GM19452 (cell line): Measurements from ENCODE around the gene TNK2.
"Not testable (repeated sequence)": the region's sequence is repeated elsewhere in the genome, so short reads cannot be mapped to it uniquely, and the experiment has no call there.

Experiments used
- ATAC-seq: cut with Tn5 transposase; IDR thresholded peaks from one replicate; pipeline ENCODE4 v1.9.1; 2021; ENCODE audit not compliant: unreplicated experiment

Gene TNK2

DNA sequence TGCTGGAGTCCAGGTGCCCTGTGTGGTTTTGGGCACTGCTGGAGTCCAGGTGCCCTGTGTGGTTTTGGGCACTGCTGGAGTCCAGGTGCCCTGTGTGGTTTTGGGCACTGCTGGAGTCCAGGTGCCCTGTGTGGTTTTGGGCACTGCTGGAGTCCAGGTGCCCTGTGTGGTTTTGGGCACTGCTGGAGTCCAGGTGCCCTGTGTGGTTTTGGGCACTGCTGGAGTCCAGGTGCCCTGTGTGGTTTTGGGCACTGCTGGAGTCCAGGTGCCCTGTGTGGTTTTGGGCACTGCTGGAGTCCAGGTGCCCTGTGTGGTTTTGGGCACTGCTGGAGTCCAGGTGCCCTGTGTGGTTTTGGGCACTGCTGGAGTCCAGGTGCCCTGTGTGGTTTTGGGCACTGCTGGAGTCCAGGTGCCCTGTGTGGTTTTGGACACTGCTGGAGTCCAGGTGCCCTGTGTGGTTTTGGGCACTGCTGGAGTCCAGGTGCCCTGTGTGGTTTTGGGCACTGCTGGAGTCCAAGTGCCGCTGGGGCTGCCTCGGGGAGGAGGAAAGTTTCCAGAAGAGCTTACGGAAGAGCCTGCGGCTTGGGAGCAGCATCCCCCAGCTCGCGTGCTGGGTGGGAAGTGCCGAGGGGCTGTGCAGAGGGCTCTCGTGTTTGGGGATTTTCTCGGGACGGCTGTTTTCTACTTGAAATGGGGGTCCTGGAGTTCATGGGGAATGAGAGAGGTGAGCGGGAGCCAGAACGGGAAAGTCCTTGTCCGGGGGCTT lies 83.7 kb downstream of the TNK2 start:
- ATAC-seq = not testable (repeated sequence)

DNA sequence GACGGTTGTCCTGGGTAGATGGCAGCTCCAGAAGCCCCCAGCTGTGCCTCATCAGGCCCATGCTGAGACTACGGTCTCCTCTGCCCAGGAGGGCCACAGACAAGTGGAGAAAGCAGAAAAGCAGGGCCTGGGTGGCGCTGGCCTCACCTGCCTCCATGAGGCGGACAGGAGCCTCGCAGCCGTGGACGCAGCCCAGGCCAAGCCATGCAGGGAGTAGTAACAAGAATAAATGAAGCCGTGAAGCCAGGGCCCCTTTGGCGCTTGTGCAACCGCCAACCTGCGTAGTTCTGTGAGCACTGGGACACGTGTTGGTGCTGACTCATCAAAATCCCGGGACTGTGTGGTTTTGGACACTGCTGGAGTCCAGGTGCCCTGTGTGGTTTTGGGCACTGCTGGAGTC lies 84.4 kb downstream of the TNK2 start:
- ATAC-seq = no peak

DNA sequence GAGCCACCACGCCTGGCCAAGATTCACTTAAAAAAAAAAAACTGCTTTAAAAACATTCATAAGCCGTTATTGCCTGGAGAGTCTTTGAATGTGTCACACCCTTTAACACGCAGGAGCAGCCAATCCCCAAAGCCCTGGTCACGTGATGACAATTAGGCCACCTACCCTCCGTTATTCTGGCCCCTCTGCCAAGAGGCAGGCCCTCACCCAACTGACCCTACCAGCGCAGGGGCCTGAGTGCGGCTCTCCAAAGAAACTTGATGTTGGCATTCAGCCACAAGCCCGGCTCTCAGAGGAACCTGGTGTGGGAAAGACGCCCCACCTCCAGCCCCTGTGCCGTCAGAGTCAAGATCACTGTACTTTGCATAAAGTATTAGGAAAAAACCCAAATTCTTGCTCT lies 85.1 kb downstream of the TNK2 start:
- no peak for ATAC-seq

DNA sequence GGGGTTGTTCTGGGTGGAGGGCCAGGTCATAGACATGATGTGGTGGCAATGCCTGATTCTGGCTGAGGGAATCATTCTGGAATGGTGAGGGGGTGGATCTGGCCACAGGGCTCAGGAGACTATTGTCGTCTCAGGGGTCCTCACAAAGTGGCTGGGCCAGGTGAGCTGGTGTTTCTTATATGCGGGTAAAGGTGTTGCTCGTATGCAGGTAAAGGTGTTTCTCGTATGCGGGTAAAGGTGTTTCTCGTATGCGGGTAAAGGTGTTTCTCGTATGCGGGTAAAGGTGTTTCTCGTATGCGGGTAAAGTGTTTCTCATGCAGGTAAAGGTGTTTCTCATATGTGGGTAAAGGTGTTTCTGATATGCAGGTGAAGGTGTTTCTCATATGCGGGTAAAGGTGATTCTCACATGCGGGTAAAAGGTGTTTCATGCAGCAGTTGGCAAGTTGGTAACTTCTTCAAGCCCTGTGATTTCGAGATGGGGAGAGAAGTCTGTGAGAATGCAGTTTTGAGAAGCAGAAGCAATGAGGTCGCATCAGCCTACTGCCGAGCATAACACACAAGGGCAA lies 86.1 kb downstream of the TNK2 start:
- ATAC-seq = no peak

DNA sequence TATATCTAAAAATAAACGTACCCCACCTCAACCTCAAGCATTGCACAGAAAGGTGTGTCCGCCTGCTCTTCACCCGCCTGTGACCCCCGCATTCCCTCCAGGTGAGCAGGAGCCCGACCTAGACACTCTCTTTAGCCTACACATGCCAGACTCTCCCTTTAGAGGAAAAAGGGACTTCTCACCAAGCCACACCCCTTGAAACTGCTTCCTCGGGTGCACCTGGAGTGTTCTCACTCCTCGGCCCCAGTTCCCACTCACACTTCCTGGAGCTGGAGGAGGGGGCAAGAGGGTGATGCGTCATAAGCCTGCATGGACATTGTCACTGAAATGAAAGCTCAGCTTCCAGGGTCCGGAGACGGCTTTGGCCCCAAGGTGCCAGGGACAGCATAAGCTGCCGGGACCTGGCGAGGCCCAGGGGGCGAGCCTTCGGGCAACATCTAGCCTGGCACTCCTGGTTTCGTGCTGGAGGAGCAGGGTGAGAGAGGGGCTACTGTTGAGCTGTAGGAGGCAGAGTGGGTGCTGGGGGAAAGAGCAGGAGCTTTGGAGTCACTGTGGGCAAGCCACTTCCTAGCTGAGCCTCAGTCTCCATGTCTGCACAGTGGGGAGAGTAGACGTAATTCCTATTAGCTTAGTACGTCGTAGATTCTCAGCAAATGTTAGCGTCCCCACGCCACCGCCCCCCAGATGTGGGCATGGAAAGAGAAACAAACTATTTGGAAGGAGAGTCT lies 86.8 kb downstream of the TNK2 start:
- no peak for ATAC-seq

DNA sequence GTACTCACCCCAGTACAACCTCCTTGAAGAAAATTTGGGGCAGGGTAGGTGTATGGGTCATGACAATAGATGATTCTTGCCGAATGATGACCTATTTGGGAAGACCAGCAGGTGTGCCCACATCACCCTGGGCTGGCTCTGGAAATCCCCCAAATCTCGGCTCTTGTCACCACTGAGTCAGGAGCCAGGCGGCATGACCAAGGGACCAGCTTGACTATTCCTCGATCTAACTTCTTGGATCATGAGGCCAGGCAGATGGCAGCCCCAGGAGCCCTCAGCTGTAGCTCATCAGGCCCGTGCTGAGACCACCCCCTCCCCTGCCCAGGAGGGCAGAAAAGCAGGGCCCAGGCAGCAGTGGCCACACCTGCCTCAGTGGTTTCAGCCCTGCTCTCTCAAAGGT lies 87.5 kb downstream of the TNK2 start:
- ATAC-seq = no peak

DNA sequence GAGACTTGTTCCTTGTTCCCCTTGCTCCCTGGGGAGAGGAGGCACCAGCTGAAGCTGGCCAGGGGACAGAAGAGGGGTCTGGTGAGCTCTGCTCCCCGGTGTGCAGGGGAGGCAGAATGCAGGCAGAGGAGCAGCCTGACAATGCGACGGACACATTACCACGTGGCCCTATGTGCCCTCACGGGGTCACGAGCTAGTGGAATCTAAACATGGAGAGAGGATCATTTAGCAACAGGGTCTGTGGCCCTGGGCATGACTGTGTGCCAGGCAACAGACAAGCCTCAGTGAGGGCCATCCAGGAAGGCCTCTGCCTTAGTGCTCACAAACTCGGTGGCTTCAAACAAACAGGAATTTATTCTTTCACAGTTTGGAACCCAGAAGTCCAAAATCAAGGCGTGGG lies 88.2 kb downstream of the TNK2 start:
- ATAC-seq = no peak

DNA sequence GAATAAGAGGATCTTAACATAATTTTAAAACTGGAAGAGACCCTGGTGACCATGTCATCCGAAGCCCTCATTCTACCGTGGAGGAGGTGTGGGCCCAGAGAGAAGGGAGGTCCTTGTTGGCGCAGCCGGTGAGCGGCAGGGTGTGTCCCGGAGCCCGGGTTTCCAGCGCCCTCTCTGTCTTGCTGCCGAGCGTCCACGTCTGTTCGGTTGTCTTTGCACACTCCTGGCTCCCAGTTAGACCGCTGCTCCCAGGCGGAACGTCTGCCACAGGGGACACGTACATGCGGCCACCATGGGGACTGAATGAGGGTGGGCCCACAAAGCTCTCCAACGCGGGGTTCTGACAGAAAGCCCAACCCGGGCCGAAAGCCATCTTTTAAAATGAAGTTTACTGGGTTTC lies 90.0 kb downstream of the TNK2 start:
- no peak for ATAC-seq

DNA sequence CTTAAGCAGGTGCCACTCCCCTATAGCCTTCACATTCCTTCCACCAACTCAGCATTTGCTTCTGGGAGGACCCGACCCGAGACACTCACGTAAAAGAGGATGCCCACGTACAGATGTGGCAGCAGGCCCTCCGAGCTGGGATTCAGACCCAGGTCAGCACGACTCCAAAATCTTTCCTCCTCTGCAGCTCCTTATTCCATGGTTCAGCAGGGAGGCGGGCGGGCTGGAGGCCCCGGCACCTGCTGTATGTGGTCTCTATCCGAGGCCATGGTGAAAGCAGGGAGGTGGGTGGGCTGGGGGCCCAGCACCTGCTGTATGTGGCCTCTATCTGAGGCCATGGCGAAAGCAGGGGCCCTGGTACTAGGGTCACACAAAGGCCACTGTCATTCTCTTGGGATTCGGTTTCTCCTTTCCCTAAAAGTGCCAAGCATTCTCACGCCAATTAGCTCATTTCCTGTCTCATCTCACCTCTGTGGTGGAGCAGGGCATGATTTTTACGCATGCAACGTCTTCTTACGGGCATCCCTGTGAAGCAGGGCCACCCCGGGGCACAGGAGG lies 90.7 kb downstream of the TNK2 start:
- ATAC-seq = no peak

DNA sequence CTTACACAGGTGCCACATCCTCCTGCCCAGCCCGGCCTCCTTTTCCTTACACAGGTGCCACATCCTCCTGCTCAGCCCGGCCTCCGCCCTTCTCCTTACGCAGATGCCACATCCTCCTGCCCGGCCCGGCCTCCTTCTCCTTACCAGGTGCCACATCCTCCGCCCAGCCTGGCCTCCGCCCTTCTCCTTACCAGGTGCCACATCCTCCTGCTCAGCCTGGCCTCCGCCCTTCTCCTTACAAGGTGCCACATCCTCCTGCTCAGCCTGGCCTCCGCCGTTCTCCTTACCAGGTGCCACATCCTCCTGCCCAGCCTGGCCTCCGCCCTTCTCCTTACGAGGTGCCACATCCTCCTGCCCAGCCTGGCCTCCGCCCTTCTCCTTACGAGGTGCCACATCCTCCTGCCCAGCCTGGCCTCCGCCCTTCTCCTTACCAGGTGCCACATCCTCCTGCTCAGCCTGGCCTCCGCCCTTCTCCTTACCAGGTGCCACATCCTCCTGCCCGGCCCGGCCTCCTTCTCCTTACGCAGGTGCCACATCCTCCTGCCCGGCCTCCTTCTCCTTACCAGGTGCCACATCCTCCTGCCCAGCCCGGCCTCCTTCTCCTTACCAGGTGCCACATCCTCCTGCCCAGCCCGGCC lies 92.0 kb downstream of the TNK2 start:
- ATAC-seq = not testable (repeated sequence)

DNA sequence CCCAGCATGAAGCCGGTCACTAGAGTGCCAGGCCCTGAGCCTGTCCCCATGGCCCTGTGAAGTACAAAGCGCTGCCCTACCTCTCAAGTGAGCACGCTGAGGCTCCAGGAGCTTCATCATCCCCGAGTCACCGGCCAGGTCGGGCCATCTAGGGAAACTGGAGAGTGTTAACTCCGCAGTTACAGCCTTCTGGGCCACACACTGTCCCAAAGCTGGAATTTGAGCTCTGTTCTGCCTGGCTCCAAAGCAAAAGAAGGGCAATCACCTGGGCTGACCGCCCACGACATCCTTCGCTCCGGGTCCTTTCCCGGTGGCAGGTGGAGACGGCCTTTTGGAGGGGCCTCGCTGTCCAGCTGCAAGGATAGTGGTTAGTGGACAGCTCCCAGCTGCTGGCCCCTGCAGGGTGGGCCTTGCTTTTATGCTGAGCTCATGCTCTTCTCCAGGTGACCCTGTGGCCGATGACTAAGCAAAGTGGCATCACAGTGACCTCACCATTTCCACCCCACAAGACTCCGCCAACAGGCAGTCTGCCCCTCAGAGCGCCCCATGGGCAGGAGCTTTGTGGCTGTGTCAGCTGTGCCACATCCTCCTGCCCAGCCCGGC lies 93.1 kb downstream of the TNK2 start:
- no peak for ATAC-seq

DNA sequence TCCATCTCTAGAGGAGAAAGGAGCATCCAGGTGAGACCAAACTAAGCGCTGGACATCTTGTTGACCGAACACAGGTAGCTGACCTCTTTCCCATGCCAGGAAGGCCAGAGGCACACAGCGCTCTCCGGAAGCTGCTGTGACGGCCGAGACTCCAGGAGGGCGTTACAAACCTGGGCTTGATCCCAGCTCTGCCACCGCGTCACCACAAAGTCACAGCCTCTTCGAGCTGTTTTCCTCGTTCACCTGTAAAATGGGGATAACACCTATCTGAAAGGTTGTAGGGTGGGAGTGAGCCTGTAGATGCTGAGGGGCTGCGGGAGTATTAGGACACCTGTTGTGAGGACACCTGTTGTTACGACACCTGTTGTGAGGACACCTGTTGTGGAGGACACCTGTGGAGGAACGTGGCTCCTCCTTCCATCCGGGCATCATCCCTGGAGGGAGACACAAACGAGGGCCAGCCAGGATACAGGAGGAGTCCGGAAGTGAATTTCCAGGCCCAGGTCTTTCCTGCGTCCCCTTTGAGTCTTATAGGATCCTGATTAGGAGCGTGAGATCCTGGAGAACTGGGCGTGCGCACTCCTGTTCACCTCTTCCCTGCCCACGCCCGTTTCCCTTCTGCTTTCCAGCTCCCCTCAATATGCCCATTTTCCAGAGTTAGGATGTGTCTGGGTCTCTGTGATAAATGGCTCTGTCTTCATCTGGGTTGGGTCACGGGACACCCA lies 94.3 kb downstream of the TNK2 start:
- no peak for ATAC-seq
